Activated naive CD4-positive, alpha-beta T cell treated with Interleukin-2 at 50 U/mL for 16 hours (primary cell): ENCODE data around the gene MAP3K4.
A peak's percentile ranks its signal among the peaks of the same experiment; 100 is the strongest.

ENCODE experiments used
- DNase-seq: peaks from one replicate; pipeline ENCODE4 v3.0.0-alpha.2; 2020

Gene MAP3K4

GRCh38 chr6:161009991-161010390, 18.4 kb downstream of the MAP3K4 start:
- DNase-seq: no peak

GRCh38 chr6:161010418-161010817, 18.8 kb downstream of the MAP3K4 start:
- no peak for DNase-seq

- DNase-seq: no peak
These were observed 20.2 kb downstream of the MAP3K4 start for GRCh38 chr6:161011492-161012480.

- DNase-seq: no peak
These were observed 22.1 kb downstream of the MAP3K4 start for GRCh38 chr6:161013695-161014094.

GRCh38 chr6:161017766-161018564, 26.4 kb downstream of the MAP3K4 start:
- DNase-seq: no peak

GRCh38 chr6:161019324-161019839, 27.8 kb downstream of the MAP3K4 start:
- DNase-seq: no peak

- no peak for DNase-seq
These were observed 30.0 kb downstream of the MAP3K4 start for GRCh38 chr6:161021543-161021942.

GRCh38 chr6:161021998-161022743, 30.6 kb downstream of the MAP3K4 start:
- DNase-seq: no peak

GRCh38 chr6:161023316-161023715, 31.7 kb downstream of the MAP3K4 start:
- DNase-seq: no peak

GRCh38 chr6:161024364-161024920, 32.9 kb downstream of the MAP3K4 start:
- no peak for DNase-seq

- no peak for DNase-seq
These were observed 35.8 kb downstream of the MAP3K4 start for GRCh38 chr6:161027385-161027784.

GRCh38 chr6:161029195-161029809, 37.7 kb downstream of the MAP3K4 start:
- DNase-seq: peak; percentile 22

GRCh38 chr6:161031721-161032495, 40.3 kb downstream of the MAP3K4 start:
- no peak for DNase-seq

- no peak for DNase-seq
These were observed 42.1 kb downstream of the MAP3K4 start for GRCh38 chr6:161033667-161034066.

GRCh38 chr6:161035182-161035980, 43.8 kb downstream of the MAP3K4 start:
- DNase-seq: no peak

GRCh38 chr6:161035981-161036263, 44.4 kb downstream of the MAP3K4 start:
- no peak for DNase-seq

GRCh38 chr6:161037873-161038228, 46.3 kb downstream of the MAP3K4 start:
- DNase-seq: no peak

GRCh38 chr6:161038229-161039031, 46.9 kb downstream of the MAP3K4 start:
- no peak for DNase-seq

- DNase-seq: no peak
These were observed 49.7 kb downstream of the MAP3K4 start for GRCh38 chr6:161041274-161041673.

GRCh38 chr6:161044335-161044734, 52.8 kb downstream of the MAP3K4 start:
- DNase-seq: no peak
